CD4-positive, alpha-beta T cell (primary cell): ENCODE results near the gene TENM4. TPM values are rescaled to one million over a fixed set of nuclear protein-coding genes. Genes with fewer than 3 reads are reported as not detected.

Experiments
- ATAC-seq: fragments of 200-7000 bp; cut with Tn5 transposase; one replicate; pipeline ENCODE4 v1.10.0; 2022; ENCODE audit warnings: mild to moderate bottlenecking; ENCODE audit not compliant: poor library complexity
- CTCF ChIA-PET: fragments of 350-600 bp; sonication (Branson Sonifier 250); formaldehyde crosslinking; loops from one replicate; lab custom pipeline; 2021; ENCODE audit warnings: antibody characterized with exemption, inconsistent platforms; lab: Charles Lee
- POLR2A ChIA-PET: fragments of 350-600 bp; sonication (Branson Sonifier 250); formaldehyde crosslinking; loops from one replicate; lab custom pipeline; 2021; ENCODE audit warnings: antibody characterized with exemption, inconsistent platforms; lab: Charles Lee
- DNase-seq, 14 experiments: peaks; one replicate each; pipeline ENCODE4 v3.0.0-alpha.2; 2013 to 2020; ENCODE audit warnings: mixed read lengths in 2 of 14
- H3K27ac ChIP-seq, 2 donors: one replicate each; pipeline versions ENCODE4 v1.5.1 to v1.7.0; 2013; ENCODE audit warnings: low read length in 2 of 2, low read depth in 1 of 2, mild to moderate bottlenecking in 1 of 2
- H3K27me3 ChIP-seq, 2 experiments: 1 replicate in 1 of 2; 2 replicates in 1 of 2; pipeline versions ENCODE4 v1.6.1 to v1.7.0; 2013; ENCODE audit warnings: low read length in 2 of 2, control low read depth in 1 of 2, mild to moderate bottlenecking in 1 of 2, moderate library complexity in 1 of 2; ENCODE audit not compliant: insufficient read depth in 2 of 2, control insufficient read depth in 1 of 2
- H3K36me3 ChIP-seq: one replicate; pipeline ENCODE4 v1.6.1; 2013; ENCODE audit warnings: low read length, control low read depth; ENCODE audit not compliant: insufficient read depth
- H3K4me1 ChIP-seq: one replicate; pipeline ENCODE4 v1.6.1; 2013; ENCODE audit warnings: low read length, control low read depth; ENCODE audit not compliant: insufficient read depth
- H3K4me3 ChIP-seq: one replicate; pipeline ENCODE4 v1.5.1; 2013; ENCODE audit warnings: mild to moderate bottlenecking, low read length, moderate library complexity
- H3K9me3 ChIP-seq, 2 experiments: 1 replicate in 1 of 2; 2 replicates in 1 of 2; pipeline versions ENCODE4 v1.6.1 to v1.7.0; 2013; ENCODE audit warnings: low read length in 2 of 2, mild to moderate bottlenecking in 2 of 2, control low read depth in 1 of 2, moderate library complexity in 1 of 2; ENCODE audit not compliant: control insufficient read depth in 1 of 2, insufficient read depth in 1 of 2
- H3K27ac Mint-ChIP-seq: one replicate; pipeline ENCODE4 v1.8.0; 2020; ENCODE audit warnings: mixed read lengths
- H3K27me3 Mint-ChIP-seq: one replicate; pipeline ENCODE4 v1.8.0; 2021; ENCODE audit warnings: mixed read lengths
- H3K36me3 Mint-ChIP-seq: one replicate; pipeline ENCODE4 v1.8.0; 2021; ENCODE audit warnings: low read depth, mixed read lengths
- H3K4me1 Mint-ChIP-seq: one replicate; pipeline ENCODE4 v1.8.0; 2021; ENCODE audit warnings: low read depth, mixed read lengths
- H3K4me3 Mint-ChIP-seq: one replicate; pipeline ENCODE4 v1.8.0; 2020; ENCODE audit warnings: mild to moderate bottlenecking, mixed read lengths
- H3K9me3 Mint-ChIP-seq: one replicate; pipeline ENCODE4 v1.8.0; 2020; ENCODE audit warnings: mixed read lengths
- CTCF ChIP-seq: fragments of 200-600 bp; IDR thresholded peaks from one replicate; pipeline ENCODE4 v1.8.0; 2022; ENCODE audit warnings: antibody characterized with exemption, mild to moderate bottlenecking
- intact Hi-C, 2 experiments: fragments of 100-400 bp; cut with DNase I in 1 of 2; cut with micrococcal nuclease in 1 of 2; formaldehyde crosslinking; loops; one replicate each; pipeline versions ENCODE4 v1.15.1 to v1.9.0; 2023 to 2025; cut with DNase I, micrococcal nuclease
- total RNA-seq, 174 experiments: library from RNA in 2 of 174; stranded (reverse) in 2 of 174; gene quantifications; one replicate each; pipeline ENCODE4 v1.2.3 and lab custom pipeline; 2021 to 2026

The TENM4 gene
- total RNA-seq, 2 experiments from 2014 or later = 0.22 to 0.31 TPM

- CTCF ChIA-PET = no interaction called here
- Mint-ChIP-seq H3K4me1 (no peaks in the 10 kb centered on the region), H3K27ac (no peak overlapping the region), H3K9me3 (no peaks in the 10 kb centered on the region), H3K4me3 (no peak overlapping the region), H3K36me3 (no peaks in the 10 kb centered on the region), H3K27me3 (peaks cover 5% of the 10 kb centered on the region)
- intact Hi-C loops = no loop called here
- Histone ChIP-seq H3K4me3 (no peak overlapping the region), H3K27ac (no peak overlapping the region), H3K9me3 (peaks cover 0 to 9% of the 10 kb centered on the region in 2 experiments), H3K27me3 (no peaks in the 10 kb centered on the region), H3K36me3 (no peaks in the 10 kb centered on the region), H3K4me1 (no peaks in the 10 kb centered on the region)
- DNase-seq = no peak
- no peak for TF ChIP-seq CTCF
- POLR2A ChIA-PET = no interaction called here
- no peak for ATAC-seq
These were observed 533.2 kb downstream of the TENM4 start for GRCh38 chr11:78907636-78908035.

GRCh38 chr11:78906566-78906965 is 534.3 kb downstream of the TENM4 start:
- H3K4me3 ChIP-seq = no peak overlapping the region
- H3K27ac ChIP-seq = no peak overlapping the region
- ATAC-seq (no peak), DNase-seq (no peak)
- H3K4me1 Mint-ChIP-seq = no peaks in the 10 kb centered on the region
- H3K27me3 Mint-ChIP-seq = peaks cover under 1% of the 10 kb centered on the region
- no peaks in the 10 kb centered on the region for H3K36me3 Mint-ChIP-seq
- intact Hi-C loops = no loop called here
- ChIA-PET POLR2A (interaction anchor here (0.6 kb wide), 2 partner anchors 10 to 13 kb away, joined by 3 to 5 read pairs; no protein-coding TSS in a partner anchor), CTCF (no interaction called here)
- H3K9me3 ChIP-seq = peaks cover 0 to 11% of the 10 kb centered on the region in 2 experiments
- no peaks in the 10 kb centered on the region for H3K27me3 ChIP-seq
- TF ChIP-seq CTCF = no peak
- H3K36me3 ChIP-seq = no peaks in the 10 kb centered on the region
- no peaks in the 10 kb centered on the region for H3K4me1 ChIP-seq
- H3K27ac Mint-ChIP-seq = no peak overlapping the region
- no peak overlapping the region for H3K4me3 Mint-ChIP-seq
- H3K9me3 Mint-ChIP-seq = no peaks in the 10 kb centered on the region

GRCh38 chr11:78905756-78906155 is 535.1 kb downstream of the TENM4 start:
- ChIA-PET POLR2A (no interaction called here), CTCF (no interaction called here)
- no peak for ATAC-seq
- Histone ChIP-seq H3K36me3 (no peaks in the 10 kb centered on the region), H3K4me1 (no peaks in the 10 kb centered on the region), H3K4me3 (no peak overlapping the region), H3K27ac (no peak overlapping the region), H3K27me3 (no peaks in the 10 kb centered on the region), H3K9me3 (peaks cover 0 to 11% of the 10 kb centered on the region in 2 experiments)
- no peaks in the 10 kb centered on the region for H3K36me3 Mint-ChIP-seq
- H3K27ac Mint-ChIP-seq = no peak overlapping the region
- intact Hi-C loops = no loop called here
- no peak for DNase-seq
- no peaks in the 10 kb centered on the region for H3K9me3 Mint-ChIP-seq
- no peaks in the 10 kb centered on the region for H3K27me3 Mint-ChIP-seq
- TF ChIP-seq CTCF = no peak
- H3K4me1 Mint-ChIP-seq = no peaks in the 10 kb centered on the region
- no peak overlapping the region for H3K4me3 Mint-ChIP-seq
